Caco-2 (cell line): Measurements from ENCODE around the gene BMPR1B. TPM values are rescaled to one million over a fixed set of nuclear protein-coding genes. Genes with fewer than 3 reads are reported as not detected.

Source experiments
- BruUV-seq: library from RNA; stranded (reverse); fragments of 400-500 nt; replicated peaks from 2 replicates; lab custom pipeline; 2021; lab: Mats Ljungman, UMichigan
- CTCF ChIA-PET: fragments of 300-600 bp; sonication (Branson Sonifier 250); formaldehyde crosslinking; loops from one replicate; lab custom pipeline; 2022; ENCODE audit warnings: antibody characterized with exemption; lab: Charles Lee
- POLR2A ChIA-PET: fragments of 300-600 bp; sonication (Branson Sonifier 250); formaldehyde crosslinking; loops from one replicate; lab custom pipeline; 2022; ENCODE audit warnings: antibody characterized with exemption; lab: Charles Lee
- DNase-seq, 2 experiments: peaks; one replicate each; pipeline versions ENCODE4 v3.0.0 to v3.0.0-alpha.2; 2020 to 2022
- H3K27me3 ChIP-seq: replicated peaks from 2 replicates; pipeline ENCODE4 v1.6.0; 2011; ENCODE audit warnings: low read length; ENCODE audit not compliant: control insufficient read depth, insufficient read depth
- H3K36me3 ChIP-seq: 2 replicates; pipeline ENCODE4 v1.5.1; 2011; ENCODE audit warnings: low read length; ENCODE audit not compliant: control insufficient read depth, insufficient read depth
- H3K4me1 ChIP-seq: fragments of 250-450 bp; sonication (Bioruptor Pico); 2 replicates; pipeline ENCODE4 v1.5.1; 2020; ENCODE audit warnings: mild to moderate bottlenecking
- H3K4me3 ChIP-seq: 2 replicates; pipeline ENCODE4 v1.5.1; 2011; ENCODE audit warnings: low read depth, mild to moderate bottlenecking, control low read depth, low read length
- H3K9me3 ChIP-seq: fragments of 250-450 bp; sonication (Bioruptor Pico); 2 replicates; pipeline ENCODE4 v1.5.1; 2020; ENCODE audit warnings: mild to moderate bottlenecking, moderate library complexity
- H3K27ac Mint-ChIP-seq: one replicate; pipeline ENCODE4 v1.8.0; 2022; ENCODE audit warnings: mixed read lengths; ENCODE audit not compliant: unreplicated experiment
- H3K27me3 Mint-ChIP-seq: one replicate; pipeline ENCODE4 v1.8.0; 2022; ENCODE audit warnings: mixed read lengths; ENCODE audit not compliant: insufficient read depth, unreplicated experiment
- H3K36me3 Mint-ChIP-seq: one replicate; pipeline ENCODE4 v1.8.0; 2022; ENCODE audit warnings: mild to moderate bottlenecking, mixed read lengths; ENCODE audit not compliant: insufficient read depth, unreplicated experiment
- H3K4me1 Mint-ChIP-seq: one replicate; pipeline ENCODE4 v1.8.0; 2022; ENCODE audit warnings: low read depth, mixed read lengths; ENCODE audit not compliant: unreplicated experiment
- H3K4me3 Mint-ChIP-seq: one replicate; pipeline ENCODE4 v1.8.0; 2022; ENCODE audit warnings: mild to moderate bottlenecking, moderate library complexity, mixed read lengths; ENCODE audit not compliant: unreplicated experiment
- H3K9me3 Mint-ChIP-seq: one replicate; pipeline ENCODE4 v1.8.0; 2022; ENCODE audit warnings: mixed read lengths; ENCODE audit not compliant: unreplicated experiment
- intact Hi-C: fragments of 100-400 bp; cut with micrococcal nuclease; formaldehyde crosslinking; loops from one replicate; pipeline ENCODE4 v1.10.0; 2022; ENCODE audit not compliant: unreplicated experiment
- total RNA-seq: library from RNA; stranded (reverse); gene quantifications from 2 replicates; pipeline ENCODE4 v1.2.3, GENCODE V29; 2022
- TF ChIP-seq, protein P1 (sequence below), 2 experiments: fragments of 200-600 bp in 1 of 2; IDR thresholded peaks; 1 replicate in 1 of 2; 2 replicates in 1 of 2; pipeline versions ENCODE4 v1.5.1 to v1.8.0; 2011 to 2022; ENCODE audit warnings: antibody characterized with exemption in 1 of 2, control low read depth in 1 of 2, inconsistent platforms in 1 of 2, low read depth in 1 of 2, low read length in 1 of 2, mild to moderate bottlenecking in 1 of 2, moderate library complexity in 1 of 2; ENCODE audit not compliant: insufficient read depth in 1 of 2, severe bottlenecking in 1 of 2, unreplicated experiment in 1 of 2

BMPR1B gene
- total RNA-seq, 1 experiment from 2014 or later: 8.7 TPM

GRCh38 chr4:95021099-95021498 lies 263.3 kb downstream of the BMPR1B start:
- POLR2A ChIA-PET: no interaction called here

DNA sequence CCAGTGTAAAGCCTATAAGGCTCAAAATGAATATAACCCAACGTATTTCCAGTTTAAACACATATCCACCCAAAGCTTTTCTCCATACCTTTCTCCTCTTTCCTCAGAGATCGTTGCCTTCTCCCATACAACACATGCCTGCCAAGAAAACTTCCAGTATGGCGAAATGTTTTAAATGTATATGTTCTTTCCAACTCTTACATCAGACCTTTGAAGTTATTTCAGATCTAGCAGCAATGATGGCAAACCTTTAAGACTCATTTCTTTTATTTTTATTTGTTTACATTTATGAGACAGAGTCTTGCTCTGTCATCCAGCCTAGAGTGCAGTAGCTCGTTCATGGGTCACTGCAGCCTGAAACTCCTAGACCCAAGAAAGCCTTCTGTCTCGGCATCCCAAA lies 265.4 kb downstream of the BMPR1B start:
- H3K27me3 Mint-ChIP-seq: no peaks in the 10 kb centered on the region
- H3K27ac Mint-ChIP-seq: no peak overlapping the region
- H3K4me1 ChIP-seq: peaks cover 8% of the 10 kb centered on the region
- no peaks in the 10 kb centered on the region for H3K36me3 ChIP-seq
- H3K4me3 ChIP-seq: no peak overlapping the region
- ChIA-PET POLR2A (no interaction called here), CTCF (no interaction called here)
- H3K9me3 ChIP-seq: no peaks in the 10 kb centered on the region
- intact Hi-C loops: no loop called here
- no peaks in the 10 kb centered on the region for H3K27me3 ChIP-seq
- H3K4me1 Mint-ChIP-seq: no peaks in the 10 kb centered on the region
- TF ChIP-seq, protein P1, sequence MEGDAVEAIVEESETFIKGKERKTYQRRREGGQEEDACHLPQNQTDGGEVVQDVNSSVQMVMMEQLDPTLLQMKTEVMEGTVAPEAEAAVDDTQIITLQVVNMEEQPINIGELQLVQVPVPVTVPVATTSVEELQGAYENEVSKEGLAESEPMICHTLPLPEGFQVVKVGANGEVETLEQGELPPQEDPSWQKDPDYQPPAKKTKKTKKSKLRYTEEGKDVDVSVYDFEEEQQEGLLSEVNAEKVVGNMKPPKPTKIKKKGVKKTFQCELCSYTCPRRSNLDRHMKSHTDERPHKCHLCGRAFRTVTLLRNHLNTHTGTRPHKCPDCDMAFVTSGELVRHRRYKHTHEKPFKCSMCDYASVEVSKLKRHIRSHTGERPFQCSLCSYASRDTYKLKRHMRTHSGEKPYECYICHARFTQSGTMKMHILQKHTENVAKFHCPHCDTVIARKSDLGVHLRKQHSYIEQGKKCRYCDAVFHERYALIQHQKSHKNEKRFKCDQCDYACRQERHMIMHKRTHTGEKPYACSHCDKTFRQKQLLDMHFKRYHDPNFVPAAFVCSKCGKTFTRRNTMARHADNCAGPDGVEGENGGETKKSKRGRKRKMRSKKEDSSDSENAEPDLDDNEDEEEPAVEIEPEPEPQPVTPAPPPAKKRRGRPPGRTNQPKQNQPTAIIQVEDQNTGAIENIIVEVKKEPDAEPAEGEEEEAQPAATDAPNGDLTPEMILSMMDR (IDR thresholded peaks at IDR 0.05; ENCODE audit: insufficient read depth in 1 of 2, low read depth in 1 of 2, low read length in 1 of 2, severe bottlenecking in 1 of 2, unreplicated experiment in 1 of 2): no peak
- H3K4me3 Mint-ChIP-seq: no peak overlapping the region
- H3K36me3 Mint-ChIP-seq: no peaks in the 10 kb centered on the region
- BruUV-seq: no TSS peak
- DNase-seq: no peak
- H3K9me3 Mint-ChIP-seq: no peaks in the 10 kb centered on the region

More at GRCh38 chr4:95021099-95021498, 263.3 kb downstream of the BMPR1B start:
- intact Hi-C loops: no loop called here
- H3K36me3 Mint-ChIP-seq: no peaks in the 10 kb centered on the region
- H3K9me3 Mint-ChIP-seq: no peaks in the 10 kb centered on the region
- Histone ChIP-seq H3K9me3 (no peaks in the 10 kb centered on the region), H3K4me1 (peaks cover 16% of the 10 kb centered on the region), H3K4me3 (no peak overlapping the region), H3K27me3 (no peaks in the 10 kb centered on the region), H3K36me3 (no peaks in the 10 kb centered on the region)
- TF ChIP-seq, protein P1 (IDR thresholded peaks at IDR 0.05; ENCODE audit: insufficient read depth in 1 of 2, low read depth in 1 of 2, low read length in 1 of 2, severe bottlenecking in 1 of 2, unreplicated experiment in 1 of 2): no peak
- H3K27me3 Mint-ChIP-seq: no peaks in the 10 kb centered on the region
- no peak for DNase-seq
- no peak overlapping the region for H3K4me3 Mint-ChIP-seq
- no peak overlapping the region for H3K27ac Mint-ChIP-seq
- H3K4me1 Mint-ChIP-seq: peaks cover 12% of the 10 kb centered on the region
- no TSS peak for BruUV-seq
- CTCF ChIA-PET: no interaction called here

DNA sequence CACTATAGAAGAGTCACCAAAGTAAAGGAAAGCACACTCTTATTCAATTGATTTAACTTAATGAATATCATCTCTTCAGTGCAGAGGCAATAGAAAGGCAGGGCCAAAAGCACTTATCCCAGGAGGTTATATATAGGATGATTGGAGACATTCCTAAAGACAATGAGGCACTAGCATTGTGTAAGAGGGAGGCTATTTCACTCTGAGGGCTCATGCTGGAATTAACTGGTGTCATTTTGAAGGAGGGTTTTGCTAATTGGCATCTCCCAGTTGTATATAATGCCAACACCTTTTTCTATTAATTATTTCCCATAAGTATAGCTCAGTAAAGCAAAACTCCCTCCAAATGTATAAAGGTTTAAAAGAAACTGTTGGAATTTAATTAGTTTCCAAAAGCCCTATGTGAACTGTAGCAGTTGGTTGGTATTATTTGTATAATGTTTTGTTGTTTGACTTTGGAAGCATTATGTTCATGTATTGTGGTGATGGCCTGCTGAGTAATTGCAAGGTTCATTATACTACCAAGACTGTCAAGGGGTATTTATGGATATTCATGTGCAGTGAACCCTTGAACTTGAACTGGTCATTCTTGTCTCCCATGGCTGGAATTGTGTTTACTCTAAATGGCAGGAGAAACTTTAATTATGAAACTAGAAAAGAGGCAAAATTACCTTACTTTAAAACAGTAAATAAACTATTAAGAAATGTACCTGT lies 270.3 kb downstream of the BMPR1B start:
- no peaks in the 10 kb centered on the region for H3K36me3 ChIP-seq
- no peak overlapping the region for H3K4me3 ChIP-seq
- H3K36me3 Mint-ChIP-seq: no peaks in the 10 kb centered on the region
- DNase-seq: no peak
- no peaks in the 10 kb centered on the region for H3K9me3 ChIP-seq
- CTCF ChIA-PET: no interaction called here
- H3K27me3 ChIP-seq: no peaks in the 10 kb centered on the region
- H3K9me3 Mint-ChIP-seq: no peaks in the 10 kb centered on the region
- no TSS peak for BruUV-seq
- TF ChIP-seq, protein P1 (IDR thresholded peaks at IDR 0.05; ENCODE audit: insufficient read depth in 1 of 2, low read depth in 1 of 2, low read length in 1 of 2, severe bottlenecking in 1 of 2, unreplicated experiment in 1 of 2): no peak
- no peak overlapping the region for H3K27ac Mint-ChIP-seq
- H3K27me3 Mint-ChIP-seq: no peaks in the 10 kb centered on the region
- H3K4me1 ChIP-seq: no peaks in the 10 kb centered on the region
- POLR2A ChIA-PET: no interaction called here
- no peaks in the 10 kb centered on the region for H3K4me1 Mint-ChIP-seq
- intact Hi-C loops: no loop called here
- H3K4me3 Mint-ChIP-seq: no peak overlapping the region
